AG09309 (cell line): ENCODE data around the gene PRR3.

ENCODE experiments used
- DNase-seq: peaks from one replicate; pipeline ENCODE4 v3.0.0-alpha.2; 2010; ENCODE audit warnings: low read depth
- H3K4me3 ChIP-seq: 2 replicates; pipeline ENCODE4 v1.5.1; 2011; ENCODE audit warnings: mild to moderate bottlenecking, low read depth, low read length, moderate library complexity; ENCODE audit not compliant: control insufficient read depth
- CTCF ChIP-seq: IDR thresholded peaks from 2 replicates; pipeline ENCODE4 v1.5.1; 2011; ENCODE audit warnings: mild to moderate bottlenecking, low read depth, low read length, inconsistent platforms; ENCODE audit not compliant: insufficient read depth, control insufficient read depth; ENCODE audit errors: missing control alignments

PRR3 gene

DNA sequence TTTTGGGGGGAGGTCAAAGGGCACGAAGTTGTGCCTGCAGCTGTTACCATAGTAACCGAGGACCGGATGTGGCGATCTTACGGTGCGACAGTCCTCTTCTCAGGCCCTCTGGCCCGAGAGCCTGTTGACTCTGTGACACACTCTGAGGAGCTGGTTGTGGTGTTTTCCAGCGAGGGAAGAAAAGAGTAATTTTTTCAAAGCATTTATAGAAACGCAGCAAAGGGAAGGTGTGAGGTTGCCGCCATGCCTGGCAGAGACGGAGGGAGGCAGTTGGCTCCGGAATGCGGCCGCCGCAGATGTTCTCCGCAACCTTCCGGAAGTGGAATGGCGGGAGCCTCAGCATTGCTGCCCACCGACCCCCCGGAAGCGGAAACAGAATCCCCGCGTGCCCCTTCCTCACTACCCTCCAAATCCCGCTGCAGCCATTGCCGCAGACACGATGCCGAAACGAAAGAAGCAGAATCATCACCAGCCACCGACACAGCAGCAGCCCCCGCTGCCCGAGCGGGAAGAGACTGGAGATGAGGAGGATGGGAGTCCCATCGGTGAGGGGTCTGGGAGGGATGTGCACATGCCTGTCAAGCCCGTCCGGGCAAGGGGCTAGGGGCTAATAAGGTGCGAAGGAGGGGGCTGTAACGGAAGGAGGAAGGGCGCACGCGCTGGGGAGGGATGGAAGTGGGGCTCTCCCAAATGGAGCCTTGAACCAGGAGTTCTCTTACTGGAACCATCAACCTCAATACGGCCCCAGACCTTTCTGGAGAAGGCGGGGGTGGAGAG is at the start of gene PRR3:
Gene PRR3 (plus strand): TSS at position 390 of the 777 bp plus-strand sequence. CDS start 50 bp downstream, at position 440.
- peak; percentile 66 for DNase-seq
- peak within 1 kb of the TSS; percentile 87 for H3K4me3 ChIP-seq
- TF ChIP-seq CTCF = no peak

DNA sequence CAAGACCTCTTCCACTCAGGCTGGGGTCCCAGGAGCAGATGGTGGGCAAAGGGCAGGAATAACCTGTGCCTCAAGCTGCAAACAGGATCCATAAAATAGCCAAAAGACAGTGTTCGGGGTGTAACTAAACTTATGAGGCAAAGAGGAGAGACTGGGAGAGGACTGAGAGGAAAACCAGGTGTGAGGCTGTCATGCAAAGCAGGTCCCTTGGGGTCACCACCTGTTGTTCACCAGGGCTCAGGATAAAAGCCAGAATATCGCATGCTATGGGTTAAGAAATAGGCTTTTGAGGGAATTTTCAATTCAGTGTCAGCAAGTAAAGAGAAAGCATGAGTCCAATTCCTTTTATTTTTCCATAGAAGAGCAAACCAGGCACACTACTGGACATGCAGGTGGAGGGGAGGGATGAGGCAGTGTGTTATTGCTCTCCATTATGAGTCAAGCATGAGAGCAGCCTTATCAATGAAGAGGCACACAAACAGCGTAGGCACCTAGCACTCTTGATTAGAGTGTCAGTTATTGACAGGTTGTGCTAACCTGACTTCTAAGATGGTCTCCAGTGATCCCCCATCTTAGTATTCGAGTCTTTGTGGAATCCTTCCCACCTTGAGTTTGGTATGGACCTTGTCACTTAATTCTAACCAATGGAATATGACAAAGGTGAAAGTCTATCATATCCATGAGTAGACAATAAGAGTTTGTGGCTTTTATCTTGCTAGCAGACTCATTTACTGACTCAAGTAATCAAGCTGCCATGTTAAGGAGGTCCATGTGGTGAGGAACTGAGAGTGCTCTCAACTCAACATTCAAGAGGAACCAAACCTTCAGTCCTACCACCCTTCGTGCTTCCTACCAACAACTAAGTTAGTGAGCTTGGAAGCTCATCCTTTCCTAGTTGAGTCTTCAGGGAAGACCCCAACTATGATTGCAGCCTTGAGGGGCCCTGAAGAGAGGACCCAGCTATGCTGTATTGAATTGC is 49.0 kb upstream of the PRR3 start:
- no peak for DNase-seq
- H3K4me3 ChIP-seq = no peak overlapping the region
- TF ChIP-seq CTCF = no peak

DNA sequence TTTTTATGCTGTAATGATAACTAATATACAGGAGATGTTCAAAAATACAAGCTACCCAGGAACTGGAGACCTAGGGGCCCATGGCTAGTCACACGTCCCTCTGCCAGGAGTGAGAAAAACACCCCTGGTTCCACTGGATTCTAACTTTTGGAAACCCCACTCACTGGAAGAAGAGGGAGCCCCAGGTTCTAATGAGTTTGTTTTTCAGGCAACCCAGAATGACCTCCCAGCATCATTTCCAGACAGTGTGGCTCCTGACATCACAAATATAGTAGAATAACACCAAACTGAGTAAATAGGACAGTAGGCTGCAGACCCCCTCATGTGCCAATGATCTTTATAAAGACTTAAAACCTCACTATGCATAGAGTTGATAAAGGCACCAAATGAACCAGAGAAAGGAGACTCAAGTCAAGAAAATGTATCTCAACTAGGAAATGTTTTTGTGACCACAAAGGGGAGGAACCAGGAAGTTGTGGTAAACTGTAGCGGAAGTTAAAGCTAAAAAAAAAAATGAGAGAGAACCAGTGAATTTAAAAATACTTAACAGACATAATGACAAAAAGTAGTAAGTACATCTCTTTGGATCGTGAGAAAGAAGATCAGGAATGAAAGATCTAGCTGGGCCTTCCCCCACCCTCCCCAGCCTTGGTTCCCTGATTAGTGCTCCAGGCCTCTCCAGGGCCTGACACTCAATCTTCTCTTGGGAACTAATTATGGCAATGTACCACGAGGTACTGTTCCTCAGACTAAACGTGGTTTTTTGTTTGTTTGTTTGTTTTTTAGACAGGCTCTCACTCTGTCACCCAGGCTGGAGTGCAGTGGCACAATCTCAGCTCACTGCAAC is 48.0 kb upstream of the PRR3 start:
- DNase-seq = no peak
- TF ChIP-seq CTCF = no peak
- H3K4me3 ChIP-seq = no peak overlapping the region

DNA sequence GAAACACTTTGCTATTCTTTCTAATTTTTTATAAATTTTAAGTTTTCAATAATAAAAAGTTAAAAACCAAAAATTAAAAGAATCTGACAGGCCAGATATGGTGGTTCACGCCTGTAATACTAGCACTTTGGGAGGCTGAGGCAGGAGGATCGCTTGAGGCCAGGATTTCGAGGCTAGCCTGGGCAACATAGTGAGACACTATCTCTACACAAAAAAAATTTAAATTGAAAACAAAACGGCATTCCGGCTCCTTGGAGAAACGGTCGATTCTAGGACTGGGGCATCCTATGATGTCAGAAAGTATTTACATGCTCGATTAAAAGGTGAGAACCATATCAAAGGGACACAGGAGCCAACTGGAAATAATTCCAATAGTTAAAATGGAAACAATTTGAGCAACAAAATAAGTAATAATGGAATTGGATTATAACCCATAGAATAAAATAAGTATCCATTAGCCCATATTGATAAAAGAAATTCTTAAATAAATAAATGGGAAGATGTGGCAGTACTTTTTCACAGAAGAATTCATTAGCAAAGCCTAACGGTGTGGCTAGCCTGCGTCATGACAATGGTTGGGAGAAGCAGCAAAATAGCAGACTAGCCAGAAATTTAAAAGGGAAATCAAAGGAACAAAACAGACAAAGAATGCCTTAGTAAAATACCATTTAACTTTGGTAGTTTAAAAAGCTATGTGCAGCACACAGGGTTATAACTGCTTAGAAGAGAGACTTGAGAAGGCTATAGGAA is 46.5 kb upstream of the PRR3 start:
- no peak for TF ChIP-seq CTCF
- no peak for DNase-seq
- H3K4me3 ChIP-seq = no peak overlapping the region

- DNase-seq = no peak
- TF ChIP-seq CTCF = no peak
- H3K4me3 ChIP-seq = no peak overlapping the region
Measured at GRCh38 chr6:30511169-30511546, 45.9 kb upstream of the PRR3 start.
